GM12874 (cell line): ENCODE measurements around the gene CTNS.

Experiments used
- TF ChIP-seq, protein P1 (sequence below): IDR thresholded peaks from 2 replicates; pipeline ENCODE4 v1.5.1; 2011; ENCODE audit warnings: low read depth, mild to moderate bottlenecking, control low read depth, low read length, moderate library complexity; ENCODE audit not compliant: insufficient read depth

CTNS gene

DNA sequence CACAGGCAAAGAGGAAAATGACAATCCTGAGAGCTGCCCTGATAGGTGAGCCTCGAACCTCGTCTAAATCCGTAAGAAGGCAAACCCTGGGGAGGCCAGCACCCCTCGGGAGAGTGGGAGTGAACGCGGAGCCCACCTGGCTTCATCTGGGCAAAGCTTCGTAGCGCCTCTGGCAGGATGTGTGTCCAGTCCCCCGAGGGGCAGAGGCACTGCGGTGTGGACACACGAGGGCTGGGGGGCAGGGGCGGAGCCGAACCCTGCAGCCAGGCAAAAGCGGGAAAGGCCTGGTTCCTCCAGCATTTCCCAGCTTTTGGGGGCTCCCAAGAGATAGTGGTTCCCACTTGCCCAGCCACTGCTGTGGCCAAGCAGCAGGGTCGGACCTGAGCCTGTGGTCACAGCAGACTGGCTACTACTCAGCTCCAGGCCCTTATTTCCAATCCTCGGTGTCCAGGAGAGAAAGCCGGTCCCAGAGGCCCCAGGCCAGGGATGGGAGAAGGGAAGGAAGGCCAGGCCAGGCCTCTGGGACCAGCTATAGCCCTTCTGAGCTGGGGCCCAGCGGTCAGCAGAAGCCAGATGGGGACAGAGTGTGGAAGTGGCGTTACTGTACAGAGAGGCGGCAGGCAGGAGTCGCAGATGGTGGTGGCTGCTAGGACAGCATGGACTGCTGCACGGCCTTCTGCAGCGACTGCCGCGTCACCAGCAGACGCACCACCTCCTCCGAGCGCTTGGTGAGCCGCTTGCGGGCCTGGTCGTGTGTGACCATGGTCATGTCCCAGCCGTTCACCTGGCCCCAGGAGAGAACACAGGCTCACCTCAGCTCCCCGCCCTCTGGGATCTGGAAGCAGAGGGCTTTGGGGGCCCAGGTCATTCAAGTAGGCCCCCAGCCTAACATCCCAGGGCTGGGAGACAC lies 26.8 kb downstream of the CTNS start:
- TF ChIP-seq, protein P1, sequence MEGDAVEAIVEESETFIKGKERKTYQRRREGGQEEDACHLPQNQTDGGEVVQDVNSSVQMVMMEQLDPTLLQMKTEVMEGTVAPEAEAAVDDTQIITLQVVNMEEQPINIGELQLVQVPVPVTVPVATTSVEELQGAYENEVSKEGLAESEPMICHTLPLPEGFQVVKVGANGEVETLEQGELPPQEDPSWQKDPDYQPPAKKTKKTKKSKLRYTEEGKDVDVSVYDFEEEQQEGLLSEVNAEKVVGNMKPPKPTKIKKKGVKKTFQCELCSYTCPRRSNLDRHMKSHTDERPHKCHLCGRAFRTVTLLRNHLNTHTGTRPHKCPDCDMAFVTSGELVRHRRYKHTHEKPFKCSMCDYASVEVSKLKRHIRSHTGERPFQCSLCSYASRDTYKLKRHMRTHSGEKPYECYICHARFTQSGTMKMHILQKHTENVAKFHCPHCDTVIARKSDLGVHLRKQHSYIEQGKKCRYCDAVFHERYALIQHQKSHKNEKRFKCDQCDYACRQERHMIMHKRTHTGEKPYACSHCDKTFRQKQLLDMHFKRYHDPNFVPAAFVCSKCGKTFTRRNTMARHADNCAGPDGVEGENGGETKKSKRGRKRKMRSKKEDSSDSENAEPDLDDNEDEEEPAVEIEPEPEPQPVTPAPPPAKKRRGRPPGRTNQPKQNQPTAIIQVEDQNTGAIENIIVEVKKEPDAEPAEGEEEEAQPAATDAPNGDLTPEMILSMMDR: no peak

DNA sequence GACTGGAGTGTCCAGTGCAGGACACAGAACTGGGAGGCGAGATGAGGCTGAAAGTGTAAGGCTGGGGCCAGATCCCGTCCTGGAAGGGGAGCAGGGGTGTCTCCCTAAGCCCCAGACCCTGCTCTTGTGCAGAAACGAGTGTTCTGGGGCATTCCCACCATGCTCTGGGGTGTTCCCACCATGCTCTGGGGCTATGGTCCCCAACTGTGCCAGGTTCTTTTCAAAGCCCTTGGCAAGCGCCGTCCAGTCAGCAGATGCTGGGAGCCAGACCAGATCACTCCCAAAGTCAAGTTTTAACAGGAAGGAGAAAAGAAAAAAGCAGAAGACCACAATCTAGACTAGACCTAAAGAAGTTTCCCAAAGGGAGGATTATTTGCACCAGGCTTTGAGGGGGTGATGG lies 29.3 kb downstream of the CTNS start:
- TF ChIP-seq, protein P1: no peak

DNA sequence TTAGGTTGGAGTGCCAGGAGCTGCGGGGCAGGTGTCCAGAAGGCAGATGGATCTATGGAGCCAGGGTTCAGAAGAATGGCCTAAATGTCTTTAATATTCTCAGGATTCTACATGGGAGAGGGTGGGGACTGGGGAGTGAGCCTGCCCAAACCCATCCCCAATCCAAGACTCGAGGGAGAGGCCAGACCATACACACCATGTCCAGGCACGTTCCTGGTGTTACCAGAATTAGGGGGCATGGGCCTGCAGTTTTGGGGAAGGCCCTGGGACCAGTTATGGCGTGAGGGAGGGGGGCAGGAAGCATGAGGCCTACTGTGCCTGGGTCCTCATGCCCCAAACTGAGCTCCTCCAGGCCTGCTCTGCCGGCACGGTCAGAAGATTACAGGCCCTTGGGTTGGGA lies 30.0 kb downstream of the CTNS start:
- TF ChIP-seq, protein P1: no peak

DNA sequence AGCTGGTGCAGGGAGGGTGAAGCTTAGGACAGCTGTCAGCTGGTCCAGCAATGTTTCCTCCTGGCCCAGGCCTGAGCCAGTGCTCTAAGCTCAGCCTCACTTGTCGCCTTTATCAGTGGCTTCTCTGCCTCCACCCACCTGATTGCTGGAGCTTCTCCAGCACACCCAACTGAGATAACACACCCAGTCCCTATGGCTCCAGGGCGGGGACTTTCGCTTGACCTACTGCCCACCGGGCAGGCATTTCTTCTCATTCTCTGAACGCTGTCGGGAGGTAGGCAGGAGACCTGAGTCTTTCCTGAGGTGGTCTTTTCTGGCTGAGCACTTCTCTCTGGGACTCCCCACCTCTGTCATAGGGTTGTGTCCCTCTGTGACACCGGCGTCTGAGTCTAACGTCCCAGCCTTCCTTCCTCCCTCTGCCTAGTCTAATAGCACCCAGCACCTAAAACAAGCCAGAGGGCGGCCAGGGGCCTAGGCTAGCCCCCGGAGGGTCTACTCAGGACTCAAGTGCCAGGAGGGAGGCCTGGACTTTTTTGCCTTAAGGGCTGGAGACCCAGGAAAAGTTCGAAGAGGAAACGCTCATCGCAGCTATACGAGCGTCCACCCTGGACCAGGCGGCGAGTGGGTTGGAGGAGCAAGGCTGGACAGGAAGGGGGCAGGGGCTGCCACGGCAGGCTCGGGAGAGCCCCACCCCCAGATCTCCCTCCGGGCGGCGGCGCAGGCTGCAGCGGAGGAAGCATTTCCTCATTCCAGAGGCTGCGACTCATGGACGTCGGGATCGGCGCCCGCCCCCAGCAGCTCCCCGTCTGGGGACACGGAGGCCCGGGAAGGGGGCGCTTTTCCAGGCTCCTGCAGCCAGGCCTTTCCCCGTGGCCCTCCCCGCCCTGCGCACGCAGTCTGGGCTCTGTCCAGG lies 31.1 kb downstream of the CTNS start:
- TF ChIP-seq, protein P1: no peak

DNA sequence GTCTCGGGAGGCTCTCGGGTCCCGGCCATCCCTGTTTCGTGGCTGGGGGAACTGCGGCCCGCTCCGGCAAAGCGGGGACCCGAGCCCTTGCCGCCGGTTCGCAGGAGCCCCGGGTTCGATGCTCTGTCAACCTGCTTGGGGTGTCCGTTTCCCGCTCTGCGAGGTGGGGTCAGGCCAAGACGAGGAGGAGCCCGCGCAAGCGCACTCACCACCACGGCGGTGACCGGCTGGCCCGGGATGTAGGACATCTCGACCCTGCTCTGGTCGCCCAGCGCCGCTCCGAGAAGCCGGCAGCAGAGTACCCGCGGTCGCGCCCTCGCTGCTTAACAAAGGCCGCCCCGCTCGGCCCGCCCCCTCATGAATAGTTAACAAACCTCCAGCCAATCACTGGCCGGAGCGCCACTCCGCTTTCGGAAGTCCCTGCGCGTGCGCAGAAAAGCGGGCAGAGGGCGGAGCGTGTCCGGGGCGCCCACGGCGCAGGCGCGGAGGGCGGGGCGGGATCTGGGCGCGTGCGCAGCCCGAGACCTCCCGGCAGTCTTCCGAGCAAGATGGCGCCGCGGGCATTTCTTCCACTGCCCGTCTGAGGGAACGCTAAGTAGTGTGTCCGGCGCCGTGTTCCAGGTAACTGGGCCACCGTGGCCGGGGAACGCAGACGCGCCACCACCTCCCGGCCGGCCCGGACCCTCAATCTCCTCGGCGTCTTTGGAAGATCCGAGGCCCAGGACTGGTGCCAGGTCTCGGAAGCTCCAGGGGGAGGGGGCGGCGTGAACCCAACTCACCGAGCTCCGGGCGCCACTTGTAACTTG lies 31.9 kb downstream of the CTNS start, which contains the start of the genes EMC6 and TAX1BP3:
Gene EMC6 (plus strand): TSS at position 534 of the 806 bp plus-strand sequence. CDS start 335 bp downstream, outside the sequence.
Gene TAX1BP3 (minus strand): TSS at position 300 of the 806 bp plus-strand sequence. CDS start 52 bp downstream, at position 248.
- TF ChIP-seq, protein P1: no peak

DNA sequence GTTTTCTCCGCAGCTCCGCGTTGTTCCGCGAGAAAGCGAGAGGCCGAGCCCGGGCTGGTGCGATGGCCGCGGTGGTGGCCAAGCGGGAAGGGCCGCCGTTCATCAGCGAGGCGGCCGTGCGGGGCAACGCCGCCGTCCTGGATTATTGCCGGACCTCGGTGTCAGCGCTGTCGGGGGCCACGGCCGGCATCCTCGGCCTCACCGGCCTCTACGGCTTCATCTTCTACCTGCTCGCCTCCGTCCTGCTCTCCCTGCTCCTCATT lies 32.5 kb downstream of the CTNS start:
- TF ChIP-seq, protein P1: no peak

DNA sequence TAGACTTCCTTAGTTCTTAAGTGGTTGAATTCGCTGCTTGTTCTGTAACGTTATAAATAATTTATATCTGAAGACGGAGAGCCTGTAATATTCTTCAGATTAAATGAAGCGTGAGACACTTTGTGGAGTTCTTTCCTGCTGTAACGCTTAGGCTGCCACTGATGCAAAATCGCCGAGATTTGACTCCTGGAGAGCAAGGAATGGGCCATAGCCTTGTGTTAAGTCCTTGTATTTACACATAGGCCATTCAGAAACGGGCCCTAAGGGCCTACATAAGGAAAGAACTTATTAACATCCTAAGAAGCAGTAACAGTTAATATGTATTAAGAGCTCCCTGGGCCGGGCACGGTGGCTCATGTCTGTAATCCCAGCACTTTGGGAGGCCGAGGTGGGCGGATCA lies 33.0 kb downstream of the CTNS start:
- TF ChIP-seq, protein P1: no peak
